OCI-LY7 (cell line): ENCODE measurements around the gene TNRC6C. TPM values are rescaled to one million over a fixed set of nuclear protein-coding genes. Genes with fewer than 3 reads are reported as not detected.
A peak's percentile ranks its signal among the peaks of the same experiment; 100 is the strongest.

Source experiments
- BruUV-seq: library from RNA; stranded (reverse); fragments of 400-500 nt; replicated peaks from 2 replicates; lab custom pipeline; 2021; lab: Mats Ljungman, UMichigan
- CTCF ChIA-PET: fragments of 300-600 bp; sonication (Branson Sonifier 250); formaldehyde crosslinking; loops from one replicate; lab custom pipeline; 2022; ENCODE audit warnings: antibody characterized with exemption; ENCODE audit not compliant: unreplicated experiment; lab: Charles Lee
- POLR2A ChIA-PET: fragments of 300-600 bp; sonication (Branson Sonifier 250); formaldehyde crosslinking; loops from one replicate; lab custom pipeline; 2022; ENCODE audit warnings: antibody characterized with exemption; lab: Charles Lee
- DNase-seq: peaks from one replicate; pipeline ENCODE4 v3.0.0-alpha.2; 2015; ENCODE audit warnings: low spot score
- H2AFZ ChIP-seq: fragments of 200-600 bp; sonication (generic), shearing (Covaris generic); 2 replicates; pipeline ENCODE4 v1.6.1; 2014; ENCODE audit warnings: mild to moderate bottlenecking, antibody characterized with exemption, low read length, moderate library complexity
- H3K27ac ChIP-seq: fragments of 200-600 bp; sonication (generic); 2 replicates; pipeline ENCODE4 v1.5.1; 2014; ENCODE audit warnings: mixed run types, low read depth, mild to moderate bottlenecking, moderate library complexity, low read length, inconsistent platforms; ENCODE audit not compliant: poor library complexity, severe bottlenecking
- H3K36me3 ChIP-seq: fragments of 200-600 bp; sonication (generic); 2 replicates; pipeline ENCODE4 v1.6.1; 2014; ENCODE audit warnings: mild to moderate bottlenecking, antibody characterized with exemption, low read length, moderate library complexity, mixed read lengths; ENCODE audit not compliant: insufficient read depth
- H3K4me1 ChIP-seq: fragments of 200-600 bp; sonication (generic); 2 replicates; pipeline ENCODE4 v1.5.1; 2014; ENCODE audit warnings: mild to moderate bottlenecking, low read length; ENCODE audit not compliant: insufficient read depth, poor library complexity, severe bottlenecking
- H3K4me2 ChIP-seq: fragments of 200-600 bp; sonication (generic); 2 replicates; pipeline ENCODE4 v1.6.1; 2014; ENCODE audit warnings: mild to moderate bottlenecking, low read length
- H3K4me3 ChIP-seq: fragments of 200-600 bp; sonication (generic); 2 replicates; pipeline ENCODE4 v1.5.1; 2014; ENCODE audit warnings: mild to moderate bottlenecking, low read depth, low read length; ENCODE audit not compliant: poor library complexity, severe bottlenecking
- H3K79me2 ChIP-seq: fragments of 200-600 bp; sonication (generic); 2 replicates; pipeline ENCODE4 v1.6.1; 2016; ENCODE audit warnings: low read depth, mild to moderate bottlenecking, low read length, moderate library complexity, mixed read lengths; ENCODE audit not compliant: insufficient read depth
- H3K9me2 ChIP-seq: fragments of 200-600 bp; sonication (generic); 2 replicates; pipeline ENCODE4 v1.6.1; 2016; ENCODE audit warnings: mild to moderate bottlenecking, low read length, mixed read lengths; ENCODE audit not compliant: insufficient read depth
- H3K9me3 ChIP-seq: fragments of 200-600 bp; sonication (generic); 2 replicates; pipeline ENCODE4 v1.6.1; 2014; ENCODE audit warnings: mild to moderate bottlenecking, mixed run types, low read length, mixed read lengths
- H4K20me1 ChIP-seq: fragments of 200-600 bp; sonication (generic); 2 replicates; pipeline ENCODE4 v1.6.1; 2014; ENCODE audit warnings: mild to moderate bottlenecking, antibody characterized with exemption, low read length, moderate library complexity, mixed read lengths; ENCODE audit not compliant: insufficient read depth
- CTCF ChIP-seq: fragments of 200-600 bp; sonication (generic); conservative IDR thresholded peaks from 2 replicates; pipeline ENCODE4 v1.5.1; 2014; ENCODE audit warnings: mild to moderate bottlenecking, antibody characterized with exemption, low read length, moderate library complexity, mixed read lengths
- EZH2phosphoT487 ChIP-seq: fragments of 200-600 bp; sonication (generic); IDR thresholded peaks from 2 replicates; pipeline ENCODE4 v1.6.1; 2018; ENCODE audit warnings: low read depth, borderline replicate concordance, mild to moderate bottlenecking, mixed run types, antibody characterized with exemption, low read length, moderate library complexity, mixed read lengths
- intact Hi-C: fragments of 100-400 bp; cut with micrococcal nuclease; formaldehyde crosslinking; loops from one replicate; pipeline ENCODE4 v1.10.0; 2022; ENCODE audit not compliant: unreplicated experiment
- total RNA-seq, 2 experiments: library from RNA; depleted of rRNA in 1 of 2; stranded (reverse); fragments of >200 nt in 1 of 2; shearing (Covaris generic) in 1 of 2; gene quantifications; 2 replicates each; pipeline ENCODE4 v1.2.3, GENCODE V29; 2014 to 2022

The TNRC6C gene
- total RNA-seq, 2 experiments from 2014 or later: 8.5 to 25.2 TPM

- Histone ChIP-seq H3K4me2 (no peak overlapping the region), H3K4me1 (no peaks in the 10 kb centered on the region), H3K27ac (no peak overlapping the region), H3K4me3 (no peak overlapping the region), H3K36me3 (no peaks in the 10 kb centered on the region), H3K79me2 (no peaks in the 10 kb centered on the region), H3K9me3 (no peaks in the 10 kb centered on the region), H4K20me1 (no peaks in the 10 kb centered on the region), H2AFZ (no peak overlapping the region), H3K9me2 (no peaks in the 10 kb centered on the region)
- no peak for DNase-seq
- ChIA-PET POLR2A (no interaction called here), CTCF (no interaction called here)
- intact Hi-C loops: loop anchor here (5.0 kb wide), 1 partner anchor 102 kb away; no protein-coding TSS in a partner anchor
- TF ChIP-seq EZH2phosphoT487 (no peak), CTCF (no peak)
- no TSS peak for BruUV-seq
Measured at GRCh38 chr17:77909816-77910215, 48.7 kb upstream of the TNRC6C start.

- BruUV-seq: no TSS peak
- no peak for TF ChIP-seq EZH2phosphoT487
- TF ChIP-seq CTCF: peak; percentile 71
- no peaks in the 10 kb centered on the region for H4K20me1 ChIP-seq
- H3K36me3 ChIP-seq: no peaks in the 10 kb centered on the region
- no peak overlapping the region for H3K4me3 ChIP-seq
- H3K4me1 ChIP-seq: peaks cover 6% of the 10 kb centered on the region
- H3K27ac ChIP-seq: no peak overlapping the region
- no peaks in the 10 kb centered on the region for H3K79me2 ChIP-seq
- H3K9me3 ChIP-seq: no peaks in the 10 kb centered on the region
- ChIA-PET POLR2A (no interaction called here), CTCF (no interaction called here)
- H3K9me2 ChIP-seq: no peaks in the 10 kb centered on the region
- H2AFZ ChIP-seq: no peak overlapping the region
- DNase-seq: peak; percentile 29
- no peak overlapping the region for H3K4me2 ChIP-seq
- intact Hi-C loops: loop anchor here (5.0 kb wide), 1 partner anchor 98 kb away; no protein-coding TSS in a partner anchor
Measured at GRCh38 chr17:77914385-77915254, 43.9 kb upstream of the TNRC6C start.

- Histone ChIP-seq H3K9me2 (no peaks in the 10 kb centered on the region), H3K27ac (no peak overlapping the region), H4K20me1 (no peaks in the 10 kb centered on the region), H3K4me3 (no peak overlapping the region), H3K36me3 (no peaks in the 10 kb centered on the region), H3K79me2 (no peaks in the 10 kb centered on the region), H3K4me2 (no peak overlapping the region), H3K4me1 (peaks cover 6% of the 10 kb centered on the region), H2AFZ (no peak overlapping the region), H3K9me3 (no peaks in the 10 kb centered on the region)
- ChIA-PET CTCF (no interaction called here), POLR2A (no interaction called here)
- no TSS peak for BruUV-seq
- TF ChIP-seq CTCF (no peak), EZH2phosphoT487 (no peak)
- DNase-seq: no peak
- intact Hi-C loops: no loop called here
Measured at GRCh38 chr17:77915594-77916021, 42.9 kb upstream of the TNRC6C start.
